ENCODE measurements around the gene TRAPPC4. TPM values are rescaled to one million over a fixed set of nuclear protein-coding genes. Genes with fewer than 3 reads are reported as not detected.

The TRAPPC4 gene
- total and polyA plus RNA-seq, 2 of the 8 experiments (the other 6 are each of a cell fraction or from before 2014, with no cell fraction given), result 94.3 to 223 TPM

GRCh38 chr11:119067371-119068222 lies 49.0 kb downstream of the TRAPPC4 start, which contains the start of gene VPS11 (continued):
- TF ChIP-seq JUN (IDR thresholded peaks at IDR 0.05; ENCODE audit: low read depth, low read length) (no peak), CHD2 (IDR thresholded peaks at IDR 0.05; ENCODE audit: low read length) (no peak), CHD7 (IDR thresholded peaks at IDR 0.05; ENCODE audit: insufficient replicate concordance, low read length) (no peak), CTBP2 (IDR thresholded peaks at IDR 0.05; ENCODE audit: borderline replicate concordance, insufficient read depth, insufficient read length, low read length) (peak; percentile 56), SIX5 (IDR thresholded peaks at IDR 0.05; ENCODE audit: low read depth, low read length) (no peak), POLR2AphosphoS5 (IDR thresholded peaks at IDR 0.05; ENCODE audit: low read depth, low read length) (peak; percentile 73), CBX8 (IDR thresholded peaks at IDR 0.05; ENCODE audit: borderline replicate concordance, low read depth, low read length) (no peak), HDAC2 (IDR thresholded peaks at IDR 0.05; ENCODE audit: borderline replicate concordance in 1 of 2, low read depth in 2 of 2, low read length in 2 of 2) (peak in 1 of 2 experiments; percentile 95; a peak in 2 of 4 replicates), NRF1 (IDR thresholded peaks at IDR 0.05; ENCODE audit: low read depth, low read length) (no peak), JUND (IDR thresholded peaks at IDR 0.05; ENCODE audit: low read length) (no peak)
